Measurements from ENCODE around the gene ZSCAN23. TPM values are rescaled to one million over a fixed set of nuclear protein-coding genes. Genes with fewer than 3 reads are reported as not detected.

ZSCAN23 gene
- total RNA-seq, 1 experiment from 2014 or later, result 5.4 TPM

- H3K36me3 ChIP-seq (ENCODE audit: insufficient read depth, low read length, poor library complexity, severe bottlenecking), result peaks cover 34% of the 10 kb centered on the region
- H3K9me3 ChIP-seq (ENCODE audit: low read depth, low read length, poor library complexity, severe bottlenecking), result no peaks in the 10 kb centered on the region
- intact Hi-C loops (cut with micrococcal nuclease; ENCODE audit: unreplicated experiment), result no loop called here
- H3K27ac ChIP-seq (ENCODE audit: low read depth, low read length, poor library complexity, severe bottlenecking), result no peak overlapping the region
- H3K27me3 ChIP-seq (replicated peaks; ENCODE audit: insufficient read depth, low read depth, low read length, poor library complexity), result no peaks in the 10 kb centered on the region
- ChIA-PET POLR2A (ENCODE audit: low non-redundant PET) (no interaction called here), CTCF (interaction anchor here (0.6 to 0.7 kb wide), 2 partner anchors 50 to 249 kb away, joined by 3 read pairs; no protein-coding TSS in a partner anchor)
- BruUV-seq (replicated peaks), result no TSS peak
- peak; percentile 51 for DNase-seq (ENCODE audit: low spot score)
- TF ChIP-seq, protein P1, sequence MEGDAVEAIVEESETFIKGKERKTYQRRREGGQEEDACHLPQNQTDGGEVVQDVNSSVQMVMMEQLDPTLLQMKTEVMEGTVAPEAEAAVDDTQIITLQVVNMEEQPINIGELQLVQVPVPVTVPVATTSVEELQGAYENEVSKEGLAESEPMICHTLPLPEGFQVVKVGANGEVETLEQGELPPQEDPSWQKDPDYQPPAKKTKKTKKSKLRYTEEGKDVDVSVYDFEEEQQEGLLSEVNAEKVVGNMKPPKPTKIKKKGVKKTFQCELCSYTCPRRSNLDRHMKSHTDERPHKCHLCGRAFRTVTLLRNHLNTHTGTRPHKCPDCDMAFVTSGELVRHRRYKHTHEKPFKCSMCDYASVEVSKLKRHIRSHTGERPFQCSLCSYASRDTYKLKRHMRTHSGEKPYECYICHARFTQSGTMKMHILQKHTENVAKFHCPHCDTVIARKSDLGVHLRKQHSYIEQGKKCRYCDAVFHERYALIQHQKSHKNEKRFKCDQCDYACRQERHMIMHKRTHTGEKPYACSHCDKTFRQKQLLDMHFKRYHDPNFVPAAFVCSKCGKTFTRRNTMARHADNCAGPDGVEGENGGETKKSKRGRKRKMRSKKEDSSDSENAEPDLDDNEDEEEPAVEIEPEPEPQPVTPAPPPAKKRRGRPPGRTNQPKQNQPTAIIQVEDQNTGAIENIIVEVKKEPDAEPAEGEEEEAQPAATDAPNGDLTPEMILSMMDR (conservative IDR thresholded peaks at IDR 0.05; ENCODE audit: low read depth, low read length), result peak; percentile 37; the same call in 1 of the 2 replicates
- TF ChIP-seq EZH2 (IDR thresholded peaks at IDR 0.05; ENCODE audit: borderline replicate concordance, low read depth, low read length, poor library complexity, severe bottlenecking), result no peak
- H3K4me3 ChIP-seq (ENCODE audit: low read depth, low read length, poor library complexity, severe bottlenecking), result peak overlapping the region; percentile 50
- no peaks in the 10 kb centered on the region for H3K4me1 ChIP-seq (ENCODE audit: insufficient read depth, low read length, poor library complexity, severe bottlenecking)
Measured at GRCh38 chr6:28383235-28384142, 59.8 kb downstream of the ZSCAN23 start.

Other genes starting within 250 kb of the ZSCAN23 start
- 13.3 and 15.1 TPM in 2 replicates for gene ZSCAN9, start 218.2 kb downstream of the ZSCAN23 start, total RNA-seq (2021)
- 6.4 and 6.6 TPM in 2 replicates for gene ZKSCAN4, start 191.2 kb downstream of the ZSCAN23 start, total RNA-seq (2021)
- not detected in 2 replicates for gene NKAPL, start 184.2 kb downstream of the ZSCAN23 start, total RNA-seq (2021)
- 15.1 and 19.9 TPM in 2 replicates for gene ZSCAN26, start 176.3 kb downstream of the ZSCAN23 start, total RNA-seq (2021)
- 11.3 and 11.6 TPM in 2 replicates for gene PGBD1, start 161.9 kb downstream of the ZSCAN23 start, total RNA-seq (2021)
- 3.5 and 4.3 TPM in 2 replicates for gene ZSCAN31, start 107.3 kb downstream of the ZSCAN23 start, total RNA-seq (2021)
- 8.0 and 8.7 TPM in 2 replicates for gene ZKSCAN3, start 93.5 kb downstream of the ZSCAN23 start, total RNA-seq (2021)
- gene ZSCAN12, start 43.7 kb downstream of the ZSCAN23 start, total RNA-seq (2021), result 12.1 and 13.1 TPM in 2 replicates
- not detected in 2 replicates for gene GPX6, start 72.3 kb upstream of the ZSCAN23 start, total RNA-seq (2021)
- gene GPX5, start 82.4 kb upstream of the ZSCAN23 start, total RNA-seq (2021), result not detected in 2 replicates